Bronchial epithelial cell (primary cell): ENCODE data around the gene TMC7. TPM values are rescaled to one million over a fixed set of nuclear protein-coding genes. Genes with fewer than 3 reads are reported as not detected.

Experiments
- DNase-seq: peaks from one replicate; pipeline ENCODE4 v3.0.0-alpha.2; 2010; ENCODE audit warnings: low read depth
- FAIRE-seq: peaks from 2 replicates; lab custom pipeline; 2011; peaks lifted over from hg19 to GRCh38; lab: Jason Lieb, UNC
- H3K27me3 ChIP-seq: 2 replicates; pipeline ENCODE4 v1.5.1; 2011; ENCODE audit warnings: low read length; ENCODE audit not compliant: control insufficient read depth, insufficient read depth
- H3K36me3 ChIP-seq: 2 replicates; pipeline ENCODE4 v1.5.1; 2011; ENCODE audit warnings: low read length; ENCODE audit not compliant: control insufficient read depth, insufficient read depth
- H3K4me3 ChIP-seq: 2 replicates; pipeline ENCODE4 v1.5.1; 2011; ENCODE audit warnings: mild to moderate bottlenecking, low read depth, low read length, control low read depth
- CTCF ChIP-seq: IDR thresholded peaks from 2 replicates; pipeline ENCODE4 v1.5.1; 2011; ENCODE audit warnings: mild to moderate bottlenecking, moderate library complexity, low read length, control low read depth, inconsistent platforms; ENCODE audit not compliant: insufficient read depth, severe bottlenecking
- total RNA-seq: library from RNA; depleted of rRNA; stranded (reverse); fragments of >200 nt; gene quantifications from 2 replicates; pipeline ENCODE4 v1.2.1, GENCODE V29; 2014

TMC7 gene
- total RNA-seq, 1 donor from 2014 or later = 5.0 TPM

- DNase-seq (no peak), FAIRE-seq (no peak)
- TF ChIP-seq CTCF = no peak
- Histone ChIP-seq H3K27me3 (no peaks in the 10 kb centered on the region), H3K4me3 (no peak overlapping the region), H3K36me3 (no peaks in the 10 kb centered on the region)
Measured at GRCh38 chr16:18958621-18959029, 25.1 kb upstream of the TMC7 start.

- no peak for TF ChIP-seq CTCF
- H3K27me3 ChIP-seq = no peaks in the 10 kb centered on the region
- FAIRE-seq (no peak), DNase-seq (no peak)
- no peak overlapping the region for H3K4me3 ChIP-seq
- H3K36me3 ChIP-seq = no peaks in the 10 kb centered on the region
Measured at GRCh38 chr16:18959031-18959505, 24.7 kb upstream of the TMC7 start.

- TF ChIP-seq CTCF = no peak
- Histone ChIP-seq H3K4me3 (no peak overlapping the region), H3K36me3 (no peaks in the 10 kb centered on the region), H3K27me3 (no peaks in the 10 kb centered on the region)
- FAIRE-seq (no peak), DNase-seq (no peak)
Measured at GRCh38 chr16:18965555-18965954, 18.2 kb upstream of the TMC7 start.

- Histone ChIP-seq H3K27me3 (no peaks in the 10 kb centered on the region), H3K4me3 (no peak overlapping the region), H3K36me3 (no peaks in the 10 kb centered on the region)
- TF ChIP-seq CTCF = no peak
- DNase-seq (no peak), FAIRE-seq (no peak)
Measured at GRCh38 chr16:18966791-18967190, 16.9 kb upstream of the TMC7 start.

- FAIRE-seq (no peak), DNase-seq (peak; percentile 57)
- H3K36me3 ChIP-seq = no peaks in the 10 kb centered on the region
- no peaks in the 10 kb centered on the region for H3K27me3 ChIP-seq
- peak; percentile 90 for TF ChIP-seq CTCF
- H3K4me3 ChIP-seq = no peak overlapping the region
Measured at GRCh38 chr16:18969050-18969854, 14.5 kb upstream of the TMC7 start.
